SIG-M5 treated with dmso at 0.1 percent for 504 hours (cell line): ENCODE data around the gene GRK1.
"Not testable (repeated sequence)": the region's sequence is repeated elsewhere in the genome, so short reads cannot be mapped to it uniquely, and the experiment has no call there.

ENCODE experiments used
- DNase-seq: peaks from one replicate; lab custom pipeline; 2025; ENCODE audit not compliant: unreplicated experiment; lab: John Stamatoyannopoulos, UW

Gene GRK1

GRCh38 chr13:113664751-113665596, 2.0 kb upstream of the GRK1 start:
- DNase-seq, result no peak

DNA sequence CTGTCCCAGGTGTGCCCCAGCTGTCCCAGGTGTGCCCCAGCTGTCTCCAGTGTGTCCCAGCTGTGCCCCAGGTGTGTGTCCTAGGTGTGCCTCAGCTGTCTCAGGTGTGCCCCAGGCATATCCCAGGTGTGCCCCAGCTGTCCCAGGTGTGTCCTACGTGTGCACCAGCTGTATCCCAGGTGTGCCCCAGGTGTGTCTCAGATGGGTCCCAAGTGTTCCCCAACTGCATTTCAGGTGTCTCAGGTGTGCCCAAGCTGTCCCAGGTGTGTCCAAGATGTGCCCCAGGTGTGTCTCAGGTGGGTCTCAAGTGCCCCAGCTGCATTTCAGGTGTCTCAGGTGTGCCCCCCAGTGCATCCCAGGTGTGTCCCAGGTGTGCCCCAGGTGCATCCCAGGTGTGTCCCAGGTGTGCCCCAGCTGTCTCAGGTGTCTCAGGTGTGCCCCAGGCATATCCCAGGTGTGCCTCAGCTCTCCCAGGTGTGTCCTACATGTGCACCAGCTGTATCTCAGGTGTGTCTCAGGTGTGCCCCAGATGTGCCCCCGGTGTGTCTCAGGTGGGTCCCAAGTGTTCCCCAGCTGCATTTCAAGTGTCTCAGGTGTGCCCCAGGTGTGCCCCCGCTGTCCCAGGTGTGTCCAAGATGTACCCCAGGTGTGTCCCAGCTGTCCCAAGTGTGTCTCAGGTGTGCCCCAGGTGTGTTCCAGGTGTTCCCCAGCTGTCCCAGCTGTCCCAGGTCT, 1.3 kb upstream of the GRK1 start:
- DNase-seq, result no peak

DNA sequence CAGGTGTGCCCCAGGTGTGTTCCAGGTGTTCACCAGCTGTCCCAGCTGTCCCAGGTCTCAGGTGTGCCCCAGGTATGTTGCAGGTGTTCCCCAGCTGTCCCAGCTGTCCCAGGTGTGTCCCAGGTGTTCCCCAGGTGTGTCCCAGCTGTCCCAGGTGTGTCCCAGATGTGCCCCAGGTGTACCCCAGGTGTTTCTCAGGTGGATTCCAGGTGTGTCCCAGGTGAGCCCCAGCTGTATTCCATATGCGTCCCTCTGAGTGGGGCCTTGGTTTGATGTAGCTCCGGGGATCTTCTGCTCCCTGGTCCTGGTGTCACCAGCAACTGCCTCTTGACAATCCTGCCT, 719 bp upstream of the GRK1 start:
- no peak for DNase-seq

- DNase-seq, result no peak
These were observed 912 bp downstream of the GRK1 start for GRCh38 chr13:113667771-113668490.

DNA sequence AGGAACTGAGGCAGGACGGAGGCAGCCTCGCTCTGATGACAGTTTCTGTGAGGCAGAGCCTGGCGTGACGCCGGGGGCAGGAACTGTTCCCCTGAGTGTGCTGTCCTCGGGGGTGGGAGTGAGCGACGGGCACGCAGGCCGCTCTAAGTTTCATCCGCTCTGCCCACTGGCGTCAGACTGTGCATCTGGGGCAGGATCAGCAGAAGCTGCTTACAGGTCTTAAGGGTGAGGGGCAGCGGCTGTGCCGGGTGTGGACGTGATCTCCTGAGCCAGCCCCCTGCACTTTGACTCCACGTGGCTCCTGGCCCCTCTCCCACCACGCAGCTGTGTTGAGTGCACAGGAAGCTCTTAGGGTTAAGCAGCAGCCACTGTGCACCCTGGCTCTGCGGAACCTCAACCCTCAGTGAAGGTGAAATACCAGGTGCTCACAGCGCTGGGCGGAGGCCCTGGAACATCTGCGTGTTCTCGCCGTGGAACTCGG, 1.5 kb downstream of the GRK1 start:
- DNase-seq, result no peak

DNA sequence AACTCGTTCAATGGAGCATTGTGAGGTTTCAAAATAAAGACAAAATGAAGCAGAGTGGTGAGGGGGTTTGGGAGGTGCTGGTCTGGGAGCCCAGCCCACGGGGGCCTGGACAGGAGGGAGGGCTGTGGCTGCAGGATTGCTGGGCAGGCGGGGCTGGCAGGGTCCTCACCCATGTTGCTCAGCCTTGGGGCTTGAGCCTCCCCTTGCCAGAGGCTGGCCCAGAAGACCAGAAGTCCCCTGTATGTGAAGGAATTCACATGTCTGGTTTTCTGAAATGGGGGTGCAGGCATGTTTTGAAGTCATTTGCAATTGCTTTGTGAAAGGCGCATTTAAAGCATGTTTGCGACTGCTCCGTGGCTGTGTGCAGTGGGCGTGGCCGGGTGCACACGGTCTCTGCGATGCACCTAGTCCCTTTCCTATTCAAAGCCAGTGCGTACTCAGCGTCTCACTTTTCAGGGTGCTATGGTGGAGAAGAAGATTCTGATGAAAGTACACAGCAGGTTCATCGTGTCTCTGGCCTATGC, 2.3 kb downstream of the GRK1 start:
- DNase-seq, result no peak

- DNase-seq, result no peak
These were observed 2.8 kb downstream of the GRK1 start for GRCh38 chr13:113669755-113670341.

DNA sequence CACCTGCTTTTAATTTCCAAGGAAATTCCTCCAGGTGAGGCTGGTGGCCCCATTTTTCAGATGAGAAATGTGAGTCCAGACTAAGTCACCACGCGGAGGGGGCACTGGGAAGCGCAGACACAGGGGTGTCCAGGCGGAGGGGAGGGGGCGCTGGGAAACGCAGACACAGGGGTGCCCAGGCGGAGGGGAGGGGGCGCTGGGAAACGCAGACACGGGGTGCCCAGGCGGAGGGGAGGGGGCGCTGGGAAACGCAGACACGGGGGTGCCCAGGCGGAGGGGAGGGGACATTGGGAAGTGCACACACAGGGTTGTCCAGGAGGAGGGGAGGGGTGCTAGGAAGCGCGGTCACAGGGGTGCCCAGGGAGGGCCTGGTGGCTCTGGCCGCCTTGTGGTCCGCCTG, 3.5 kb downstream of the GRK1 start:
- DNase-seq, result no peak

DNA sequence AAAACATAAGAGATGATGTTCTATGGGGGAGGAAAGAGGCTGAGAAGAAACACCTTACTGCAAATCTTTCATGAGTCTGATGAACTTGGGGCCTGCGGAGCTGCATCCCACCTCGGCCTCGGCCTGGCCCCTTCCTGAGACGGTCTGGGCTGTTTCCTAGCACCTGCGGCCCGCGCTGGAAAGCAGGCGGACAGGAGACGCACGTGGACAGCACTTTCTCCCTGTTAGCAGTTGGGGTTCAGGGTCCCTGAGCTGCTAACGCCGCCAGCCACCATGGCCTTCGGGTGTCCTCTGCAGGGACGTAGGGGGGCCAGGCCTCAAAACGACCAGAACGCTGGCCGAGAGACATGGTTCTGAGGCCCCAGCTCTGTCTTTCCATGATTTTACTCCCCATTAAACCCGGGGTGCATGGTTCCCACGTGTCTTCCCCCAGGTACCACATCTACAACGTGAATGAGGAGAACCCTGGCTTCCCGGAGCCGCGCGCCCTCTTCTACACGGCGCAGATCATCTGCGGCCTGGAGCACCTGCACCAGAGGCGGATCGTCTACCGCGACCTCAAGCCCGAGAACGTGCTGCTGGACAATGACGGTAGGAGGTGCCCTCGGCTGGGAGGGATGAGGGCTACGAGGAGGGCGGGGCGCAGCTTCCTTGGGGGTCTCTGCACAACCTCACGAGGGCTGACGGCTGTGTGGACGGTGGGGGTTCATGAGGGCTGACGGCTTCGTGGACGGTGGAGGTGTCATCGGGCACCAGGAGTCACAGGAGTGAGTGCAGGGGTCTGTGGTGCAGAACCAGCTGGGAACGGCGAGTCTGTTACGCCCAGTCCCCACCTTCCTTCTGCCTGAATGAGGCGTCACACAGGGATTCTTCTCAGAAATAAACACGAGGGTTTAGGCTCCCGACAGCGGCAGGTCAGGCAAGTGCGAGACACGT, 4.3 kb downstream of the GRK1 start:
- no peak for DNase-seq

DNA sequence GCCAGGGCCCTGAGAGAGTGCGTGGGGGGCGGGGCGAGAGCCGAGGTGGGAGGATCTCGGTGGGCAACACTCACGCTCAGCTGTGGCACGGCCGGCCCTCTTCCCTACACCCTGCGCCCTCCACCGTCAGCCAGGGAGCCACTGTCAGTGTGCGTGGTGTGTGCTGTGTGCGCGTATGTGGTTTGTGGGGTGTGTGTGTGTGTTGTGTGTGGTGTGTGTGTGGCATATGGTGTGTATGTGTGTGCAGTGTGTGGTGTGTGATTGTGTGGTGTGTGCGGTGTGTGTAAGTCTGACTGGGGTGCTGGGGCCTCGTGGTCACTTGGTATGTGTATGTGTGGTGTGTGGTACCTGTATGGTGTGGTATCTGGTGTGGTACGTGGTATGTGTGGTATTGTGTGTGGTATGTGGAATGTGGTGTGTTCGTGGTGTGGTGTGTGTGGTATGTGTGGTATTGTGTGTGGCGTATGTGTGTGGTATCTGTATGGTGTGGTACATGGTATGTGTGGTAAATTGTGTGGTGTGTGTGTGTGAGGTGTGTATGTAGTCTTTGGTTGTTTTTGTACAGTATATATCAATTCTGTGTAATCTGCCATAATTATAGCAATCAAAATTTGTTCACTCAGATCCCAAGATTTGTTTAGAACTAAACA, 5.1 kb downstream of the GRK1 start:
- no peak for DNase-seq

- no peak for DNase-seq
These were observed 55.9 kb downstream of the GRK1 start for GRCh38 chr13:113722921-113723320.

DNA sequence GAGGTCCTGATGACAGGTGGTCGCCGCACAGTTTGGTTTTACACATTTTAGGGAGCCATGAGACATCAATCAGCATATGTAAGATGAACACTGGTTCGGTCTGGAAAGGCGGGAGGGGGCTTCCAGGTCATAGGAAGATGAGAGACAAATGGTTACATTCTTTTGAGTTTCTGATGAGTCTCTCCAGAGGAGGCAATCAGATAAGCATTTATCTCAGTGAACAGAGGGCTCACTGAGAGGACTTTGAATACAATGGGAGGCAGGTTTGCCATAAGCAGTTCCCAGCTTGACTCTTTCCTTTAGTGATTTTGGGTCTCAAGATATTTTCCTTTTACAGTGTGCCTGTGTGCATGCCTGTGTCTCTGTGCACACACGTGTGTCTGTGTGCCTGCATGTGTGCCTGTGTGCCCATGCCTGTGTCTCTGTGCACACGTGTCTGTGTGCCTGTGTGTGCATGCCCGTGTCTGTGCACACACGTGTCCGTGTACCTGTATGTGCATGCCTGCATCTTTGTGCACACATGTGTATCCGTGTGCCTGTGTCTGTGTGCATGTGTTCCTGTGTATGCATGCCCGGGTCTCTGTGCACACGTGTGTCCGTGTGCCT, 56.5 kb downstream of the GRK1 start:
- no peak for DNase-seq

- DNase-seq, result no peak
These were observed 57.2 kb downstream of the GRK1 start for GRCh38 chr13:113724016-113724758.

DNA sequence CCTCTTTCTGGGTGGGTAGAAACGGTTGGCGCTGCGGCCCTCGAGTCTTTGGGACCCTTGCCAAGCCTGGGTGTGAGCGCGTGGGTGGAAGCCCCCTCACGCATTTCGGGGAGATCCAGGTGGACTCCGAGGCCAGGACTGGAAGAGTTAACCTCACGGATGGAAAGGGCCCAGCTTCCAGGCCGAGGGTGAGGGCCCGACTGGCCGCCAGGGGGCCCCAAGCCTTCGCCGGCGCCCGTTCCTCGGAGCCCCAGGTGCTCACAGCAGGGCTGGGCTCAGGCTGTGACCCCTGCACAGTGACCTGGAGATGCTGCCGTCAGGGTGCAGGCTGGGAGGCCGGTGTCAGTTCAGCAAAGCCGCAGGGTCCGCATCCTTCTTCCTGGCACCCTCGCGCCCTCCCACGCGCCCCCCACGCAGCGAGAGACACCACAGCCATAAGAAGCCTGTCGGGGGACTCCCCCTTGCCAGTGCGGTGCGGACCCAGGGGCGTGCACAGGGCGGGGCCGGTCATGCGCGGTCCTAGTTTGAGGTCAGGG, 57.8 kb downstream of the GRK1 start:
- DNase-seq, result peak; percentile 17

GRCh38 chr13:113725329-113726105, 58.5 kb downstream of the GRK1 start:
- not testable (repeated sequence) for DNase-seq

DNA sequence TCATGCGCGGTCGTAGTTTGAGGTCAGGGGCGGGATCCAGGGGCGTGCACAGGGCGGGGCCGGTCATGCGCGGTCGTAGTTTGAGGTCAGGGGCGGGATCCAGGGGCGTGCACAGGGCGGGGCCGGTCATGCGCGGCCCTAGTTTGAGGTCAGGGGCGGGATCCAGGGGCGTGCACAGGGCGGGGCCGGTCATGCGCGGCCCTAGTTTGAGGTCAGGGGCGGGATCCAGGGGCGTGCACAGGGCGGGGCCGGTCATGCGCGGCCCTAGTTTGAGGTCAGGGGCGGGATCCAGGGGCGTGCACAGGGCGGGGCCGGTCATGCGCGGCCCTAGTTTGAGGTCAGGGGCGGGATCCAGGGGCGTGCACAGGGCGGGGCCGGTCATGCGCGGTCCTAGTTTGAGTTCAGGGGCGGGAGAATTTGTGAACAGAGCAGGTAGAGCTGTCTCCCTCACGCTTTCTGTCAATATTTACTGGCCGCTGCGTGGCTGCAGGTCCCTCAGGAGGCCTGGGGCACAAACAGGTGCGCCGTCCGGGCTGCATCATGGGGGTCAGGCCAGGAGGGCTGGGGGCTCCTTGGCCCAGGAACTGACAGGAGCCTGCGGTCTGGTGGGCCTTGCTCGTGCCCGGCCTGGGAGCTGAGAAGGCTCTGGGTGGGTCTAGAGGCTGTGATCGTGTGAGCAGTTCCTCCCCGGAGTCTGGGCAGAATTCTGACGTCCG, 59.2 kb downstream of the GRK1 start:
- not testable (repeated sequence) for DNase-seq

GRCh38 chr13:113726961-113727411, 60.0 kb downstream of the GRK1 start:
- DNase-seq, result no peak
